Body of pancreas (tissue), 4 donors: ENCODE data around the gene SLC49A4.

Source experiments
- POLR2A ChIP-seq, 3 donors: fragments of 450-650 bp; IDR thresholded peaks; one replicate each; pipeline ENCODE4 v1.6.1; 2016; ENCODE audit warnings: antibody characterized with exemption in 3 of 3, mild to moderate bottlenecking in 2 of 3
- TF ChIP-seq, protein P1 (sequence below), 7 experiments: fragments of 450-650 bp in 4 of 7; fragments of 200-600 bp in 3 of 7; sonication (generic) in 3 of 7; IDR thresholded peaks; one replicate each; pipeline ENCODE4 v1.5.1; 2016 to 2019; ENCODE audit warnings: antibody characterized with exemption in 7 of 7

DNA sequence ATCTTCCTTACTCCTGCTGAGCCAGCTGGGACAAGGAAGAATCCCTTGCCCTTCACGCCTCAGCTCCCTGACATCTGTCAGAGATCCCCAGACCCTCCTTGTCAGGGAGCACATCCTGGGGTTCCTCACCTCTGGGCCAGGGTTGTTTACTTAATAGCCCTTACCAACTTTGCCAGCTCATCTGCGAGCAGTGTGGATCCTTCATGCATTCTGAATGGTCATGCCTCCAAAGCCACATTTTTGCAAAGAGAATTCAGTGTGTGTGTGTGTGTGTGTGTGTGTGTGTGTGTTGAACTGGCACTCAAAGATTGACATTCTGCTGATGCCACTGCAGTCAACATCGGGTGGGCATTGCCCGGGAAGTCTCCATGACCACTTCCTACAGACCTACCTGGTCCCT is 112.6 kb downstream of the SLC49A4 start:
- TF ChIP-seq, protein P1, sequence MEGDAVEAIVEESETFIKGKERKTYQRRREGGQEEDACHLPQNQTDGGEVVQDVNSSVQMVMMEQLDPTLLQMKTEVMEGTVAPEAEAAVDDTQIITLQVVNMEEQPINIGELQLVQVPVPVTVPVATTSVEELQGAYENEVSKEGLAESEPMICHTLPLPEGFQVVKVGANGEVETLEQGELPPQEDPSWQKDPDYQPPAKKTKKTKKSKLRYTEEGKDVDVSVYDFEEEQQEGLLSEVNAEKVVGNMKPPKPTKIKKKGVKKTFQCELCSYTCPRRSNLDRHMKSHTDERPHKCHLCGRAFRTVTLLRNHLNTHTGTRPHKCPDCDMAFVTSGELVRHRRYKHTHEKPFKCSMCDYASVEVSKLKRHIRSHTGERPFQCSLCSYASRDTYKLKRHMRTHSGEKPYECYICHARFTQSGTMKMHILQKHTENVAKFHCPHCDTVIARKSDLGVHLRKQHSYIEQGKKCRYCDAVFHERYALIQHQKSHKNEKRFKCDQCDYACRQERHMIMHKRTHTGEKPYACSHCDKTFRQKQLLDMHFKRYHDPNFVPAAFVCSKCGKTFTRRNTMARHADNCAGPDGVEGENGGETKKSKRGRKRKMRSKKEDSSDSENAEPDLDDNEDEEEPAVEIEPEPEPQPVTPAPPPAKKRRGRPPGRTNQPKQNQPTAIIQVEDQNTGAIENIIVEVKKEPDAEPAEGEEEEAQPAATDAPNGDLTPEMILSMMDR (IDR thresholded peaks at IDR 0.05): no peak
- no peak for TF ChIP-seq POLR2A (IDR thresholded peaks at IDR 0.05)
